ENCODE results near the gene GLT6D1. TPM values are rescaled to one million over a fixed set of nuclear protein-coding genes. Genes with fewer than 3 reads are reported as not detected.
"Not testable (repeated sequence)": the region's sequence is repeated elsewhere in the genome, so short reads cannot be mapped to it uniquely, and the experiment has no call there.

Gene GLT6D1
- polyA plus RNA-seq, 1 donor from 2014 or later, result not detected

DNA sequence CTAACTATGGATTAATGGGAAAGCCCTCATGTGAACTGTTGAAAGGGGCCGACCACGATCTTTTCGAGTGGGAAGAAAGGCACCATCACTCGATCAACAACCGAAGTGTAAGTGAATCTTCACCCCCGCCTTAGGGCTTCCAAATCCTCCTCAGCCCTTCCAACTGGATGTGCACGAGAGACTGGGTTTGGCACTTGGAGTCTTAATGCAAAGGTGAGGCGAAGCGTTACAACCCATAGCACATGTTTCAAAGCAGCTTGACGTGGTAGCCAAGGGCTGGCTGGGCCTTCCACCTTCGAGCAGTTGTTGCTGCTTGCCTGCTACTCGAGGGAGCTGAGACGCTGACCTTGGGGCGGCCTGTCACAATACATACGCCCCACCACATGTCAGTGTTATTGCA is 18.1 kb upstream of the GLT6D1 start:
- Mint-ChIP-seq H3K9me3 (no peaks in the 10 kb centered on the region), H3K4me3 (no peak overlapping the region), H3K36me3 (no peaks in the 10 kb centered on the region), H3K4me1 (no peaks in the 10 kb centered on the region), H3K27me3 (no peaks in the 10 kb centered on the region), H3K27ac (no peak overlapping the region)

GRCh38 chr9:135655317-135655716 is 16.0 kb upstream of the GLT6D1 start:
- H3K36me3 Mint-ChIP-seq, result no peaks in the 10 kb centered on the region
- H3K27me3 Mint-ChIP-seq, result no peaks in the 10 kb centered on the region
- no peaks in the 10 kb centered on the region for H3K4me1 Mint-ChIP-seq

DNA sequence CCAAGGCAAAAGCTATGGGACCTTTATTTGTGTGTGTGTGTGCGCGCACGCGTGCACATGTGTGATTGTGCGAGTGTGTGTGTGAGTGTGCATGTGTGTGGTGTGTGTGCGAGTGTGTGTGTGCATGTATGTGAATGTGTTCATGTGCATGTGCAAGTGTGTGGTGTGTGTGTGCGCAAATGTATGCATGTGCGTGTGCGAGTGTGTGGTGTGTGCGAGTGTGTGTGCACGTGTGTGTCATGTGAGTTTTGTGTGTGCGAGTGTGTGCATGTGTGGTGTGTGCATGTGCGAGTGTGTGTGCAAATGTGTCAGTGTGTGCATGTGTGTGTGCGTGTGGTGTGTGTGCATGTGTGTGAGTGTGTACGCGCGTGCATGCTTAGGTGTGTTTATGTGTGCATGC is 11.1 kb upstream of the GLT6D1 start:
- Mint-ChIP-seq H3K27ac (no peak overlapping the region), H3K4me3 (no peak overlapping the region), H3K27me3 (no peaks in the 10 kb centered on the region), H3K9me3 (peaks cover 7 to 29% (median 21%) of the 10 kb centered on the region in 3 donors), H3K4me1 (no peaks in the 10 kb centered on the region), H3K36me3 (no peaks in the 10 kb centered on the region)

More at GRCh38 chr9:135655317-135655716, 16.0 kb upstream of the GLT6D1 start:
- Mint-ChIP-seq H3K27ac (no peak overlapping the region), H3K9me3 (peaks cover 0 to 2% (median 2%) of the 10 kb centered on the region in 3 donors), H3K4me3 (no peak overlapping the region)

DNA sequence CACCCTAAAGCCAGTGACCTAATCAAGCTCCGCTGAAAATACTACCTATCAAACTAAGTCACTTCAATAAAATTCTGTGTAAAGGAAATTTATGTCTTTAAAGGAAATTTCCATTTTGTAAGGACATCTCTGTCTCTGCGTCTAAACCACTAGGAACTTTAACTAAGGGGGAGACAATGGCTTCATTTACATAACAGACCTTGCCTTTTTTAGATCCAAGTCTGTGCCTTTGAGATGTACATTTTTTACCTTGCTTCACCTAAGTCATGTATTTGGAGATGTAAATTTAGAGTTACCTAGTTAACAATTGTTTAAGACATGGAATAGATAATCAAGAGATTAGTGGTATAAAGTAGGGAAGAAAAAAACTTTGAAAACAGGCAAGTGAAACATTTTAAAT is 10.2 kb upstream of the GLT6D1 start:
- no peaks in the 10 kb centered on the region for H3K36me3 Mint-ChIP-seq
- H3K27ac Mint-ChIP-seq, result no peak overlapping the region
- no peaks in the 10 kb centered on the region for H3K27me3 Mint-ChIP-seq
- H3K4me3 Mint-ChIP-seq, result no peak overlapping the region
- H3K9me3 Mint-ChIP-seq, result peaks cover 10 to 38% (median 22%) of the 10 kb centered on the region in 3 donors
- H3K4me1 Mint-ChIP-seq, result no peaks in the 10 kb centered on the region

- Mint-ChIP-seq H3K4me1 (no peaks in the 10 kb centered on the region), H3K27ac (no peak overlapping the region), H3K36me3 (no peaks in the 10 kb centered on the region), H3K4me3 (no peak overlapping the region), H3K9me3 (peaks cover 10 to 44% (median 23%) of the 10 kb centered on the region in 3 donors), H3K27me3 (no peaks in the 10 kb centered on the region)
Measured at GRCh38 chr9:135648494-135649410, 9.4 kb upstream of the GLT6D1 start.

DNA sequence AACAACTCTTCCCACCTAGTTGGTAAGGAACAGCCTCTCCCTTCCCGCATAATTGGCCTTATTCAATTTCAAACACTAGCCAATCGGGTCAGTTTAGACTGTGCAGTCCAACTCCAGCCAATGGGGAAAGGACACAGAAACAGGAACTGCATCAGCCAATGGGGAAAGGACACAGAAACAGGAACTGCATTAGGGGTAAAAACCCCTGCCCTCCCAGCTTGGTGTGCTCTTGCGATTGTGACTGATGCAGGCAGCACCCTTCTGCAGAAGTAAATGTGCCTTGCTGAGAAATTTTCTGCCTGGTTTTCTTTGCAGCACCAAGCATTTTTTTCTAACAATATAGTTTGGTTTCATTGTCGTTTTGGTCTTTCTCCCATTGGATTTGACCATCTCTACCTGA is 8.5 kb upstream of the GLT6D1 start:
- no peaks in the 10 kb centered on the region for H3K36me3 Mint-ChIP-seq
- H3K27ac Mint-ChIP-seq, result no peak overlapping the region
- peaks cover 10 to 44% (median 25%) of the 10 kb centered on the region in 3 donors for H3K9me3 Mint-ChIP-seq
- no peaks in the 10 kb centered on the region for H3K4me1 Mint-ChIP-seq
- no peaks in the 10 kb centered on the region for H3K27me3 Mint-ChIP-seq
- H3K4me3 Mint-ChIP-seq, result no peak overlapping the region

- Mint-ChIP-seq H3K9me3 (peaks cover 11 to 42% (median 18%) of the 10 kb centered on the region in 3 donors), H3K4me3 (no peak overlapping the region), H3K4me1 (no peaks in the 10 kb centered on the region), H3K27me3 (no peaks in the 10 kb centered on the region), H3K27ac (no peak overlapping the region), H3K36me3 (no peaks in the 10 kb centered on the region)
Measured at GRCh38 chr9:135644631-135645218, 5.4 kb upstream of the GLT6D1 start.

DNA sequence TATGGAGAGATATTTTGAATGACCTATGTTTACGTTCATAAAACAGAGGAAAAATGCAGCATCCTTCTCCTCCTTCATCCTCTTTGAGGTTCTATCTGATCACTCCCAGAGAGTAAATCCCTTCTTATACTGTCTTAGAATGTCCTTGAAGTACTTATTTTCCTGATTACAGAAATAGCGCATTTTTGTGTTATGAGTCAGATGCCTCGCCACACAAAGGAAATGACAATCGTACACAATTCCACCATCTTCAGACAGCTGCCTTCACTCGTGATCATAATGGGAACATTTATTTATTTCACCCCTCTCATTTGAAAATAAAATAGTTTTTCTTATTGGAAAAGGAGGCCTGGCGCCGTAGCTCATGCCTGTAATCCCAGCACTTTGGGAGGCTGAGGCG is 2.4 kb upstream of the GLT6D1 start:
- Mint-ChIP-seq H3K9me3 (peaks cover 7 to 25% (median 11%) of the 10 kb centered on the region in 3 donors), H3K27me3 (peaks cover 10% of the 10 kb centered on the region), H3K4me3 (no peak overlapping the region), H3K27ac (no peak overlapping the region), H3K4me1 (no peaks in the 10 kb centered on the region), H3K36me3 (no peaks in the 10 kb centered on the region)

DNA sequence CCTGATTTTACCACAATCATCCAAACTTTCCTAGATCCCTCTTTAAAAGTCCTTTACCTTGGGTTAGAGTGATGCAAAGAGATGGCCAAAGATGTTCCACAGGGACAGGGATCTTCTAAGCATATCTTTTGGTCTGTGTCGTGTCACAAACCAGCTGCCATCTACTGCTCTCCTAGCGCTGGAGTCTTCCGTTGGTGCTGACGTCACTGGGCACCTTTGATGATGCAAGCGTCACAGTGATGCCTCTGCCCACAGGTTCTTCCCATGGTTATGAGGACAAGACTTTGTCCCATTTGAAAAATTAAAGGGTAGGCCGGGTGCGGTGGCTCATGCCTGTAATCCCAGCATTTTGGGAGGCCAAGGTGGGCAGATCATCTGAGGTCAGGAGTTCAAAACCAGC is 1.7 kb upstream of the GLT6D1 start:
- Mint-ChIP-seq H3K36me3 (no peaks in the 10 kb centered on the region), H3K27ac (no peak overlapping the region), H3K9me3 (peaks cover 7 to 21% (median 11%) of the 10 kb centered on the region in 3 donors), H3K27me3 (peaks cover 16% of the 10 kb centered on the region), H3K4me1 (no peaks in the 10 kb centered on the region), H3K4me3 (no peak overlapping the region)

GRCh38 chr9:135636930-135637530 is 2.3 kb downstream of the GLT6D1 start:
- H3K4me1 Mint-ChIP-seq, H3K36me3 Mint-ChIP-seq, H3K9me3 Mint-ChIP-seq, H3K4me3 Mint-ChIP-seq: not testable (repeated sequence)
- Mint-ChIP-seq H3K27me3 (peaks cover 30% of the 10 kb centered on the region), H3K27ac (peak overlapping the region in 1 of 3 donors; percentile 69)

DNA sequence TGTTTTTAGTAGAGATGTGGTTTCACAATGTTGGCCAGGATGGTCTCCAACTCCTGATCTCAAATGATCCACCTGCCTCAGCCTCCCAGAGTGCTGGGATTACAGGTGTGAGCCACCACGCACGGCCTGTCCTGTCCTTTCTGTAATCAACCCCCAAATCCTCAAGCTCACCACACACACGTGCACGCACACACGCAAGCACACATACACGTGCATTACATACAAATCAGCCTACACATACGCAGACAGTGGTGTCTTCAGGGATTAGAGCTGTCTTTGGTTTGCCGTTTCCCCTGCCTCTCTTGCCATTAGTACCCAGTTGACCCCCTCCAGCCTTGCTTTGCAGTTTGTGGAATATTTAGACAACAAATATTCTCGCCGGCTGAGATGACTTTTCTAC is 6.5 kb downstream of the GLT6D1 start:
- Mint-ChIP-seq H3K27ac (peak overlapping the region in 1 of 3 donors; percentile 1), H3K9me3 (peaks cover under 1 to 15% (median 12%) of the 10 kb centered on the region in 3 donors), H3K36me3 (no peaks in the 10 kb centered on the region), H3K4me3 (no peak overlapping the region), H3K4me1 (no peaks in the 10 kb centered on the region), H3K27me3 (peaks cover 32% of the 10 kb centered on the region)

GRCh38 chr9:135624282-135624681 is 15.1 kb downstream of the GLT6D1 start:
- no peaks in the 10 kb centered on the region for H3K36me3 Mint-ChIP-seq
- no peaks in the 10 kb centered on the region for H3K4me1 Mint-ChIP-seq
- H3K27me3 Mint-ChIP-seq, result peaks cover 5% of the 10 kb centered on the region
- no peak overlapping the region for H3K4me3 Mint-ChIP-seq
- H3K27ac Mint-ChIP-seq, result no peak overlapping the region
- H3K9me3 Mint-ChIP-seq, result peaks cover 7 to 19% (median 10%) of the 10 kb centered on the region in 3 donors

DNA sequence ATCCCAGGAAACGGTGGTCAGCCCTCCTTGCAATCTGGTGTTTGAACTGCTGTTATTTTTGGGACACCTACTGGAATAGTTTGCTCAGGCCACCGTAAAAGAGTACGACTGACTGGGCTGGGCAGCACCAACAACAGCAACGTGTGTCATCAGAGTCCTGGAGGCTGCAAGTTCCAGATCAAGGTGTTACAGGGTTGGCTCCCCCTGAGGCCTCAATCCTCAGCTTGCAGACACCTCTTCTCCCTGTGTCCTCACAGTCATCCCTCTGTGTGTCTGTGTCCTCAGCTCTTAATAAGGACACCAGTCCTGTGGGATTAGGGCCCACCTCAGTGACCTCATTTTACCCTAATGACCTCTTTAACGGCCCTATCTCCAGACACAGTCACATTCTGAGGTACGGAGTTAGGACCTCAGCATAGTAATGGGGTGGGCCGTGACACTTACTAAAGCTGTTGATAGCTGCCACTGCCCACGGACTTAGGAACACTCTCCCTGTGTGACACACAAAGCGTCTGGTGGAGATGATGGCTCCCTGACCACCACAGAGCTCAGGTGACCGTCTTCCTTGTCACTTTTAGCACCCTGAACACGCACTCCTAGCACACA is 16.8 kb downstream of the GLT6D1 start:
- H3K4me3 Mint-ChIP-seq, result no peak overlapping the region
- H3K27ac Mint-ChIP-seq, result no peak overlapping the region
- H3K4me1 Mint-ChIP-seq, result no peaks in the 10 kb centered on the region
- peaks cover 5 to 11% (median 8%) of the 10 kb centered on the region in 3 donors for H3K9me3 Mint-ChIP-seq
- no peaks in the 10 kb centered on the region for H3K36me3 Mint-ChIP-seq
- peaks cover 5% of the 10 kb centered on the region for H3K27me3 Mint-ChIP-seq

DNA sequence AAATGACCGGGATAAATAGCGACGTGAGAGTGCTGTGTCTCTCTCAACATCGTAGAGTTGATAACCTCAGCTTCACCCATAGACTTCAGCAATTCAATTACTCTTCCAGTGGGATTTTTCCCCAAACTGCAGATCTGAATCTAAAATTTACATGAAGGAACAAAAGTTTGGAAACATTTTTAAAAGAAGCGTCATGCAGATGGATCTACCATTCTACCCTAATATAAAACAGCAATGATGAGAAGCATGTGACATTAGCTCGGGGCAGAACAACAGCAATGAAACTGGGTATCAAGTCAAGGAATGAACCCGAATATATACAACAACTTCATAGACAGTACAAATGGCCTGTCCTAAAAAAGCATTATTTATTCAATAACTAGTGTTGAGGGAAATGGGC is 18.8 kb downstream of the GLT6D1 start:
- Mint-ChIP-seq H3K27ac (no peak overlapping the region), H3K36me3 (no peaks in the 10 kb centered on the region), H3K9me3 (no peaks in the 10 kb centered on the region), H3K27me3 (peaks cover 3% of the 10 kb centered on the region), H3K4me3 (no peak overlapping the region), H3K4me1 (no peaks in the 10 kb centered on the region)

- Mint-ChIP-seq H3K4me1 (no peaks in the 10 kb centered on the region), H3K4me3 (no peak overlapping the region), H3K9me3 (no peaks in the 10 kb centered on the region), H3K27me3 (peaks cover 3% of the 10 kb centered on the region), H3K36me3 (no peaks in the 10 kb centered on the region), H3K27ac (no peak overlapping the region)
Measured at GRCh38 chr9:135619599-135619886, 19.8 kb downstream of the GLT6D1 start.
